ENCODE data around the gene ABLIM1.

DNA sequence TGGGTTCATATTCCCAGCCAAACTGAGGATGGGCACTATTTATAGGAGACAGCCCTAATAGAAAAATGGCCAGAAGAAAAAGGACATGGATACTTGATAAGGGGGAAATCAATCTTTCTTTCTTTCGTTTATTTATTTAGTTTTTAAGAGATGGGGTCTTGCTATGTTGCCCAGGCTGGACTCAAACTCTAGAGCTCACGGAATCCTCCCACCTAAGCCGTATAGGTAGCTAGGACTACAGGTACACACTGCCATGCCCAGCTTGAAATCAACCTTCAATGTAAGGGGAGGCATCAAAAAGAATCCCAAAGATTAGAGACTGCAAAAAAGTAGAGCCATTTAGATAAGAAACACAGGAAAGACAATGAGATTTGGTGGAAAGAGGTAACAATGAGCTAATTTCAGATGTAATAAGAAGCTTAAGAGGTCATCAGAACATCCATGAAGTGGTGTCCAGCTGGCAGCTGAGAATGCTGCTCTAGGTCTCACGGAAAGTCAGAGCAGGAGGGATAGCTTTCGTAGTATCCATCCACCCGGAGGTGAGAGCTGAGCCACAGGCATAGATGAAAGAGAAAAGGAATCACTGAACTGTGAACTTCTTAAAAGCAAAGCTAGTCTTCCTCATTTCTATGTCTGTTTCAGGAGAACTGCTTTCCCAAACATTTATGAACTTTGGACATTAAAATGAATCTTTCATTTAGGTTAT, 10.5 kb upstream of the ABLIM1 start:
- TF ChIP-seq, protein P1, sequence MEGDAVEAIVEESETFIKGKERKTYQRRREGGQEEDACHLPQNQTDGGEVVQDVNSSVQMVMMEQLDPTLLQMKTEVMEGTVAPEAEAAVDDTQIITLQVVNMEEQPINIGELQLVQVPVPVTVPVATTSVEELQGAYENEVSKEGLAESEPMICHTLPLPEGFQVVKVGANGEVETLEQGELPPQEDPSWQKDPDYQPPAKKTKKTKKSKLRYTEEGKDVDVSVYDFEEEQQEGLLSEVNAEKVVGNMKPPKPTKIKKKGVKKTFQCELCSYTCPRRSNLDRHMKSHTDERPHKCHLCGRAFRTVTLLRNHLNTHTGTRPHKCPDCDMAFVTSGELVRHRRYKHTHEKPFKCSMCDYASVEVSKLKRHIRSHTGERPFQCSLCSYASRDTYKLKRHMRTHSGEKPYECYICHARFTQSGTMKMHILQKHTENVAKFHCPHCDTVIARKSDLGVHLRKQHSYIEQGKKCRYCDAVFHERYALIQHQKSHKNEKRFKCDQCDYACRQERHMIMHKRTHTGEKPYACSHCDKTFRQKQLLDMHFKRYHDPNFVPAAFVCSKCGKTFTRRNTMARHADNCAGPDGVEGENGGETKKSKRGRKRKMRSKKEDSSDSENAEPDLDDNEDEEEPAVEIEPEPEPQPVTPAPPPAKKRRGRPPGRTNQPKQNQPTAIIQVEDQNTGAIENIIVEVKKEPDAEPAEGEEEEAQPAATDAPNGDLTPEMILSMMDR (IDR thresholded peaks at IDR 0.05 in 8 of 11, conservative IDR thresholded peaks at IDR 0.05 in 3 of 11), result no peak
- TF ChIP-seq POLR2A (IDR thresholded peaks at IDR 0.05) (no peak), POLR2AphosphoS5 (IDR thresholded peaks at IDR 0.05) (no peak)
